SU-DHL-6 (cell line): ENCODE data around the gene KLHL2.

ENCODE experiments used
- H2AFZ ChIP-seq: fragments of 200-600 bp; sonication (generic); 2 replicates; pipeline ENCODE4 v1.6.1; 2014; ENCODE audit warnings: low read depth, mild to moderate bottlenecking, moderate library complexity, mixed read lengths, antibody characterized with exemption, low read length; ENCODE audit not compliant: severe bottlenecking
- H3F3A ChIP-seq: fragments of 200-600 bp; shearing (Covaris generic); 2 replicates; pipeline ENCODE4 v1.6.0; 2016; ENCODE audit warnings: antibody characterized with exemption, mild to moderate bottlenecking; ENCODE audit not compliant: insufficient read depth
- H3K27ac ChIP-seq: fragments of 200-600 bp; sonication (generic); 2 replicates; pipeline ENCODE4 v1.5.1; 2016; ENCODE audit warnings: low read depth, mild to moderate bottlenecking, low read length, moderate library complexity, mixed read lengths
- H3K27me3 ChIP-seq: fragments of 200-600 bp; sonication (generic), shearing (Covaris generic); 2 replicates; pipeline ENCODE4 v1.6.0; 2014; ENCODE audit warnings: mild to moderate bottlenecking, low read length
- H3K36me3 ChIP-seq: fragments of 200-600 bp; sonication (generic); 2 replicates; pipeline ENCODE4 v1.6.1; 2014; ENCODE audit warnings: mild to moderate bottlenecking, low read length, mixed read lengths
- H3K4me2 ChIP-seq: fragments of 300-600, 200-600 bp; shearing (Covaris generic), sonication (generic); 2 replicates; pipeline ENCODE4 v1.6.0; 2014; ENCODE audit warnings: low read length, low read depth, mild to moderate bottlenecking; ENCODE audit not compliant: poor library complexity, severe bottlenecking
- H3K4me3 ChIP-seq: fragments of 200-600 bp; sonication (generic); 2 replicates; pipeline ENCODE4 v1.5.1; 2014; ENCODE audit warnings: antibody characterized with exemption, low read length, mild to moderate bottlenecking, mixed read lengths; ENCODE audit not compliant: insufficient read depth, poor library complexity, severe bottlenecking
- H3K79me2 ChIP-seq: fragments of 200-600 bp; sonication (generic); 2 replicates; pipeline ENCODE4 v1.6.1; 2014; ENCODE audit warnings: mild to moderate bottlenecking, low read length, moderate library complexity; ENCODE audit not compliant: insufficient read depth
- H3K9ac ChIP-seq: fragments of 200-600 bp; sonication (generic); 2 replicates; pipeline ENCODE4 v1.7.0; 2014; ENCODE audit warnings: mild to moderate bottlenecking, low read length
- H3K9me2 ChIP-seq: fragments of 200-600 bp; sonication (generic); replicated peaks from 2 replicates; pipeline ENCODE4 v1.6.1; 2014; ENCODE audit warnings: low read length; ENCODE audit not compliant: insufficient read depth
- H3K9me3 ChIP-seq: fragments of 200-600 bp; sonication (generic); 2 replicates; pipeline ENCODE4 v1.6.1; 2014; ENCODE audit warnings: low read length, mixed read lengths; ENCODE audit not compliant: insufficient read depth
- H4K20me1 ChIP-seq: fragments of 200-600 bp; sonication (generic); 2 replicates; pipeline ENCODE4 v1.6.1; 2014; ENCODE audit warnings: low read depth, mild to moderate bottlenecking, antibody characterized with exemption, low read length, moderate library complexity, mixed read lengths
- EZH2phosphoT487 ChIP-seq: fragments of 200-600 bp; sonication (generic), shearing (Covaris generic); conservative IDR thresholded peaks from 2 replicates; pipeline ENCODE4 v1.6.1; 2018; ENCODE audit warnings: mild to moderate bottlenecking, antibody characterized with exemption, low read length, moderate library complexity, mixed read lengths
- TF ChIP-seq, protein P1 (sequence below): fragments of 200-600 bp; sonication (generic); IDR thresholded peaks from one replicate; pipeline ENCODE4 v1.5.1; 2017; ENCODE audit warnings: antibody characterized with exemption, mild to moderate bottlenecking, low read length, moderate library complexity; ENCODE audit not compliant: insufficient read depth, poor library complexity, severe bottlenecking

Gene KLHL2

DNA sequence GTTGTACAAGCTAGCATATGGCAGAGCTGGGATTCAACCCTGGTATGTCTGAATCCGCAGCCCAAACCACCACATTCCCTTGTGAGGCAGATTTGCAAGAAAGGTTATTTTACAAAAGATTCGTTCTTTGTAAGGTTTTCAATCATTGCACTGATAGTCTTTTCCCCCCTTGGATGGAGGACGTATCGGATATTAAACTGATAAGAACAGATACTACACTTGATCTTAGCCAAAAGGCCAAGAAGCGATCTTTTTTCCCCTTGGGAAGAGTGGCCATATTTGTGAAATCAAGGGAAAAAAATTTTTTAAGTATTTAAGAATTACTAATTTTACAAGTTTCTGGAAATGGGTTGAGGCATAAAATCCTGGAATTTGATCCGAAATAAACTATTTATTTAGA is 85.7 kb downstream of the KLHL2 start:
- Histone ChIP-seq H3K27ac (no peak overlapping the region), H3K79me2 (no peaks in the 10 kb centered on the region), H2AFZ (no peak overlapping the region), H3K9me3 (no peaks in the 10 kb centered on the region), H3K27me3 (no peaks in the 10 kb centered on the region), H3K4me3 (no peak overlapping the region), H3K36me3 (no peaks in the 10 kb centered on the region), H3K9me2 (no peaks in the 10 kb centered on the region), H3F3A (peaks cover 8% of the 10 kb centered on the region; the same call in 1 of the 2 replicates), H4K20me1 (no peaks in the 10 kb centered on the region), H3K9ac (no peak overlapping the region), H3K4me2 (no peak overlapping the region)
- no peak for TF ChIP-seq EZH2phosphoT487
- TF ChIP-seq, protein P1, sequence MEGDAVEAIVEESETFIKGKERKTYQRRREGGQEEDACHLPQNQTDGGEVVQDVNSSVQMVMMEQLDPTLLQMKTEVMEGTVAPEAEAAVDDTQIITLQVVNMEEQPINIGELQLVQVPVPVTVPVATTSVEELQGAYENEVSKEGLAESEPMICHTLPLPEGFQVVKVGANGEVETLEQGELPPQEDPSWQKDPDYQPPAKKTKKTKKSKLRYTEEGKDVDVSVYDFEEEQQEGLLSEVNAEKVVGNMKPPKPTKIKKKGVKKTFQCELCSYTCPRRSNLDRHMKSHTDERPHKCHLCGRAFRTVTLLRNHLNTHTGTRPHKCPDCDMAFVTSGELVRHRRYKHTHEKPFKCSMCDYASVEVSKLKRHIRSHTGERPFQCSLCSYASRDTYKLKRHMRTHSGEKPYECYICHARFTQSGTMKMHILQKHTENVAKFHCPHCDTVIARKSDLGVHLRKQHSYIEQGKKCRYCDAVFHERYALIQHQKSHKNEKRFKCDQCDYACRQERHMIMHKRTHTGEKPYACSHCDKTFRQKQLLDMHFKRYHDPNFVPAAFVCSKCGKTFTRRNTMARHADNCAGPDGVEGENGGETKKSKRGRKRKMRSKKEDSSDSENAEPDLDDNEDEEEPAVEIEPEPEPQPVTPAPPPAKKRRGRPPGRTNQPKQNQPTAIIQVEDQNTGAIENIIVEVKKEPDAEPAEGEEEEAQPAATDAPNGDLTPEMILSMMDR, result no peak

DNA sequence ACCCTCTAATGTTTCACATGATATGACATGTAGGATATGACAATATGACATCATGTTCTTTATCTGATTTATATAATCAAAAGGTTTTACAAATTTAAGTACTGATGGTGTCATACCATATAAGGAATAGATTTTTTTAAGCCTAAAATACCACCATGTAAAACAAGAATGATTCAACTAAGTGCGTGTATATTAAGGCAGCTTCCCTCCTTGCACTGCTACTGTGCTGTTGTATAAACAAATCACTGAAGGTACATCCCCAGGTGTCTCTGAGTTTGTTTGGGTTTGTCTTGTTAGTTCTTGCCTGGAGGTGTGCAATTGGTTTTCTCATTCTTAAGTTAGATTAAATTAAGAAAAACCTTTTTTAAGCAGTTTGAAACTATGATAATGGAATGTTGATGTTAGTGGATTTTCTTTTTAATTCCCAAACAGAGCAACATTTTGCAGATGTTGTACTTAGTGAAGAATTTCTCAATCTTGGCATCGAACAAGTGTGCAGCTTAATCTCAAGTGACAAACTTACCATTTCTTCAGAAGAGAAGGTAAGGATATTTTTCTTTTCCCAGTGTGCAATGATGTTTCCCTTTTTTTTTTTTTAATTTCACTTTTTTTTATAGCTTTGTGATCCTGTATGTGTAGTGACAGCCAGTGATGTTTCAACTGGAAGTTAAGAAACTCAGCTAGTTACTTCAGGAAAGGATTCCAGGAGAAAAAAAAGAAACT is 86.7 kb downstream of the KLHL2 start:
- Histone ChIP-seq H3K4me2 (peak overlapping the region; percentile 57), H2AFZ (no peak overlapping the region), H3K9me2 (no peaks in the 10 kb centered on the region), H3K27me3 (no peaks in the 10 kb centered on the region), H3K4me3 (peak overlapping the region; percentile 14), H3F3A (peaks cover 8% of the 10 kb centered on the region; the same call in 1 of the 2 replicates), H3K79me2 (no peaks in the 10 kb centered on the region), H3K27ac (peak overlapping the region; percentile 66), H3K9ac (peak overlapping the region; percentile 17; the same call in 1 of the 2 replicates), H4K20me1 (no peaks in the 10 kb centered on the region), H3K36me3 (no peaks in the 10 kb centered on the region), H3K9me3 (no peaks in the 10 kb centered on the region)
- no peak for TF ChIP-seq EZH2phosphoT487
- TF ChIP-seq, protein P1, result no peak

DNA sequence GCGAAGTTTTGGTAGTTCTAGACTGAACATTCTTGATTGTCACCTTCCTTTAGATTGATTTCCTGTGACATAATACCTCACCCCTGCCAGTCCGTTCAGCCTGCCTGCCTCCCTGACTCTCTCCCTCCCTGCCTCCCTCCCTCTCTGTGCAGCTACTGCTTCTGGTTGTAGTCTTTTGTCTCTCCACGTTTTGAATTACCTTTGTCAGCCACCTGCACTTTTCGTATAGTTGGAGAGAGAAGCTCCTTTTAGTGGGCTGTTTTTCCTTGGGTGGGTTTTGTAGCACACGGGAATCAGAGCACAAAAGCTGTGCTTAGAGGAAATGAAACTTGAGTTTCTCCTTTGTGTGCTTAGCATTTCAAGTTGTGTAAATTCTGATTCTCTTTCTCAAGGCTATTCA is 87.5 kb downstream of the KLHL2 start:
- Histone ChIP-seq H3K27ac (peak overlapping the region; percentile 66), H3K4me2 (peak overlapping the region; percentile 57)
- TF ChIP-seq, protein P1, result no peak
- no peak for TF ChIP-seq EZH2phosphoT487

More for the DNA sequence above, 87.5 kb downstream of the KLHL2 start:
- no peaks in the 10 kb centered on the region for H3K9me3 ChIP-seq
- H3K9me2 ChIP-seq, result no peaks in the 10 kb centered on the region
- H4K20me1 ChIP-seq, result no peaks in the 10 kb centered on the region
- H3K27me3 ChIP-seq, result no peaks in the 10 kb centered on the region
- peak overlapping the region; percentile 17; the same call in 1 of the 2 replicates for H3K9ac ChIP-seq
- peak overlapping the region; percentile 21 for H2AFZ ChIP-seq
- peaks cover 8% of the 10 kb centered on the region; the same call in 1 of the 2 replicates for H3F3A ChIP-seq
- no peaks in the 10 kb centered on the region for H3K36me3 ChIP-seq
- H3K79me2 ChIP-seq, result no peaks in the 10 kb centered on the region
- H3K4me3 ChIP-seq, result peak overlapping the region; percentile 14
